ENCODE results near the gene TNP1. TPM values are rescaled to one million over a fixed set of nuclear protein-coding genes. Genes with fewer than 3 reads are reported as not detected.

TNP1 gene
- not detected for total RNA-seq

GRCh38 chr2:216859944-216860343 lies at the start of gene TNP1:
Gene TNP1 (minus strand): TSS chr2:216860064. CDS start chr2:216860034, 30 bp downstream.
- no peak for ATAC-seq

- no peak for ATAC-seq
Observed at GRCh38 chr2:216908300-216908699, 48.4 kb upstream of the TNP1 start.

GRCh38 chr2:216905649-216906329 lies 45.9 kb upstream of the TNP1 start:
- ATAC-seq, result no peak

- no peak for ATAC-seq
Observed at GRCh38 chr2:216904974-216905373, 45.1 kb upstream of the TNP1 start.

- ATAC-seq, result no peak
Observed at GRCh38 chr2:216904554-216904953, 44.7 kb upstream of the TNP1 start.

- ATAC-seq, result no peak
Observed at GRCh38 chr2:216903470-216903869, 43.6 kb upstream of the TNP1 start.

- no peak for ATAC-seq
Observed at GRCh38 chr2:216901273-216901672, 41.4 kb upstream of the TNP1 start.

GRCh38 chr2:216900406-216900805 lies 40.5 kb upstream of the TNP1 start:
- ATAC-seq, result no peak

GRCh38 chr2:216897561-216898203 lies 37.8 kb upstream of the TNP1 start:
- ATAC-seq, result no peak

GRCh38 chr2:216890138-216890537 lies 30.3 kb upstream of the TNP1 start:
- no peak for ATAC-seq

- peak; percentile 97 for ATAC-seq
Observed at GRCh38 chr2:216888887-216889622, 29.2 kb upstream of the TNP1 start.

- no peak for ATAC-seq
Observed at GRCh38 chr2:216888081-216888480, 28.2 kb upstream of the TNP1 start.

- no peak for ATAC-seq
Observed at GRCh38 chr2:216887138-216887537, 27.3 kb upstream of the TNP1 start.

GRCh38 chr2:216885117-216885553 lies 25.3 kb upstream of the TNP1 start:
- ATAC-seq, result no peak

- ATAC-seq, result no peak
Observed at GRCh38 chr2:216884347-216884746, 24.5 kb upstream of the TNP1 start.

GRCh38 chr2:216882876-216883275 lies 23.0 kb upstream of the TNP1 start:
- ATAC-seq, result no peak

GRCh38 chr2:216881411-216881810 lies 21.5 kb upstream of the TNP1 start:
- ATAC-seq, result no peak

- no peak for ATAC-seq
Observed at GRCh38 chr2:216880509-216881184, 20.8 kb upstream of the TNP1 start.

GRCh38 chr2:216879727-216880508 lies 20.1 kb upstream of the TNP1 start:
- no peak for ATAC-seq

GRCh38 chr2:216878072-216878471 lies 18.2 kb upstream of the TNP1 start:
- ATAC-seq, result no peak

- ATAC-seq, result no peak
Observed at GRCh38 chr2:216877085-216877484, 17.2 kb upstream of the TNP1 start.

- no peak for ATAC-seq
Observed at GRCh38 chr2:216875862-216876261, 16.0 kb upstream of the TNP1 start.
